ENCODE data around the gene WDR86. TPM values are rescaled to one million over a fixed set of nuclear protein-coding genes. Genes with fewer than 3 reads are reported as not detected.

The WDR86 gene
- polyA plus RNA-seq, 1 donor, result 12.0 TPM

- peaks cover 8% of the 10 kb centered on the region for H3K4me1 ChIP-seq (ENCODE audit: control insufficient read depth, insufficient read depth, low read length)
- no peak overlapping the region for H3K4me3 ChIP-seq (ENCODE audit: low read length)
- peaks cover 4% of the 10 kb centered on the region for H3K27me3 ChIP-seq (ENCODE audit: control insufficient read depth, insufficient read depth, low read length)
- DNase-seq, result no peak
- no peak overlapping the region for H3K27ac ChIP-seq (ENCODE audit: low read length)
- H3K36me3 ChIP-seq (ENCODE audit: control insufficient read depth, insufficient read depth, low read length), result no peaks in the 10 kb centered on the region
- no peaks in the 10 kb centered on the region for H3K9me3 ChIP-seq (ENCODE audit: control insufficient read depth, low read depth, low read length)
- WGBS (ENCODE audit: insufficient coverage, low lambda C conversion rate), result no CpG with 5 or more reads among the region's 23 CpGs
These were observed 42.1 kb upstream of the WDR86 start for GRCh38 chr7:151451626-151452571.

DNA sequence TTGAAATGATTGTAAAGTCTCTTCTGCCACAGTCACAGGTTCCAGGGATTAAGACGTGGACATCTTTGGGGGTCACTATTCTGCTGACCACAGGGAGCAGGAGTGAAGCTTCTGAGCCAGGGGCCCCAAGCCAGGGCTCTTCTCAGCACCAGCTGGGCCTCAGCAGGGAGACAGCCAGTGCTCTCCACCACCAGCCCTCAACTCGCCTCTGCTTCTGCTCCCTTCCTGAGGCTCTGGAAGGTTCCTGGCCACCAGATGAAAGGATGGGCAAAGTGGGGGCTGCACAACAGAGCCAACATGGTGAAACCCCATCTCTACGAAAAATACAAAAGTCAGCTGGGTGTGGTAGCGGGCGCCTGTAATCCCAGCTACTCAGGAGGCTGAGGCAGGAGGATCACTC lies 41.3 kb upstream of the WDR86 start:
- Histone ChIP-seq H3K36me3 (ENCODE audit: control insufficient read depth, insufficient read depth, low read length) (no peaks in the 10 kb centered on the region), H3K27me3 (ENCODE audit: control insufficient read depth, insufficient read depth, low read length) (peaks cover 9% of the 10 kb centered on the region), H3K4me3 (ENCODE audit: low read length) (no peak overlapping the region), H3K27ac (ENCODE audit: low read length) (no peak overlapping the region), H3K9me3 (ENCODE audit: control insufficient read depth, low read depth, low read length) (no peaks in the 10 kb centered on the region), H3K4me1 (ENCODE audit: control insufficient read depth, insufficient read depth, low read length) (peaks cover 1% of the 10 kb centered on the region)
- DNase-seq, result no peak
- WGBS (ENCODE audit: insufficient coverage, low lambda C conversion rate), result 90% methylated on average over 2 of the region's 5 CpGs

- WGBS (ENCODE audit: insufficient coverage, low lambda C conversion rate), result no CpG with 5 or more reads among the region's 9 CpGs
- H3K36me3 ChIP-seq (ENCODE audit: control insufficient read depth, insufficient read depth, low read length), result no peaks in the 10 kb centered on the region
- no peak overlapping the region for H3K4me3 ChIP-seq (ENCODE audit: low read length)
- H3K9me3 ChIP-seq (ENCODE audit: control insufficient read depth, low read depth, low read length), result no peaks in the 10 kb centered on the region
- H3K27me3 ChIP-seq (ENCODE audit: control insufficient read depth, insufficient read depth, low read length), result peaks cover 9% of the 10 kb centered on the region
- no peaks in the 10 kb centered on the region for H3K4me1 ChIP-seq (ENCODE audit: control insufficient read depth, insufficient read depth, low read length)
- DNase-seq, result no peak
- no peak overlapping the region for H3K27ac ChIP-seq (ENCODE audit: low read length)
These were observed 40.2 kb upstream of the WDR86 start for GRCh38 chr7:151449990-151450389.

GRCh38 chr7:151448261-151449252 lies 38.7 kb upstream of the WDR86 start:
- Histone ChIP-seq H3K27me3 (ENCODE audit: control insufficient read depth, insufficient read depth, low read length) (peaks cover 9% of the 10 kb centered on the region), H3K9me3 (ENCODE audit: control insufficient read depth, low read depth, low read length) (no peaks in the 10 kb centered on the region), H3K36me3 (ENCODE audit: control insufficient read depth, insufficient read depth, low read length) (no peaks in the 10 kb centered on the region), H3K27ac (ENCODE audit: low read length) (no peak overlapping the region), H3K4me1 (ENCODE audit: control insufficient read depth, insufficient read depth, low read length) (no peaks in the 10 kb centered on the region), H3K4me3 (ENCODE audit: low read length) (peak overlapping the region; percentile 63)
- peak; percentile 51 to 83 for DNase-seq
- WGBS (ENCODE audit: insufficient coverage, low lambda C conversion rate), result no CpG with 5 or more reads among the region's 61 CpGs

- H3K27ac ChIP-seq (ENCODE audit: low read length), result no peak overlapping the region
These were observed 38.0 kb upstream of the WDR86 start for GRCh38 chr7:151447901-151448260.

DNA sequence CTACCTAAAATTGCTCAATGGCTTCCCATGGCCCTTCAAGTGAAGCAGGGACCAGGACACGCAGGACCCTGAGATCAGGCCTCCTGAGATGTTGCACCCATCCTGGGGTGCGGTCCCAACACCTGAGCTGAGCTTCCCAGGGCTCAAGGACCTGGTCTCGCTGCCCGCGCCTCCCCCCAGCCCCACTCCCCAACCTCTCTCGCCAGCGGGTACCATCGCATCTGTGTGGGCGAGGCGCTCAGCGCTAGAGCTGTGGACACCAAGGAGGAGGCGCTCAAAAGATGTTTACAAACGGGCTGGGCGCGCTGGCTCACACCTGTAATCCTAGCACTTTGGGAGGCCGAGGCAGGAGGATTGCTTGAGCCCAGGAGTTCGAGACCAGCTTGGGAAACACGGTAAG lies 37.5 kb upstream of the WDR86 start:
- no peak for DNase-seq
- Histone ChIP-seq H3K9me3 (ENCODE audit: control insufficient read depth, low read depth, low read length) (no peaks in the 10 kb centered on the region), H3K4me1 (ENCODE audit: control insufficient read depth, insufficient read depth, low read length) (no peaks in the 10 kb centered on the region), H3K27me3 (ENCODE audit: control insufficient read depth, insufficient read depth, low read length) (peaks cover 9% of the 10 kb centered on the region), H3K36me3 (ENCODE audit: control insufficient read depth, insufficient read depth, low read length) (no peaks in the 10 kb centered on the region), H3K4me3 (ENCODE audit: low read length) (no peak overlapping the region), H3K27ac (ENCODE audit: low read length) (no peak overlapping the region)
- no CpG with 5 or more reads among the region's 18 CpGs for WGBS (ENCODE audit: insufficient coverage, low lambda C conversion rate)

More at GRCh38 chr7:151447901-151448260, 38.0 kb upstream of the WDR86 start:
- H3K27me3 ChIP-seq (ENCODE audit: control insufficient read depth, insufficient read depth, low read length), result peaks cover 9% of the 10 kb centered on the region
- no peaks in the 10 kb centered on the region for H3K36me3 ChIP-seq (ENCODE audit: control insufficient read depth, insufficient read depth, low read length)
- WGBS (ENCODE audit: insufficient coverage, low lambda C conversion rate), result no CpG with 5 or more reads among the region's 26 CpGs
- peak overlapping the region; percentile 63 for H3K4me3 ChIP-seq (ENCODE audit: low read length)
- H3K9me3 ChIP-seq (ENCODE audit: control insufficient read depth, low read depth, low read length), result no peaks in the 10 kb centered on the region
- H3K4me1 ChIP-seq (ENCODE audit: control insufficient read depth, insufficient read depth, low read length), result no peaks in the 10 kb centered on the region
- no peak for DNase-seq

DNA sequence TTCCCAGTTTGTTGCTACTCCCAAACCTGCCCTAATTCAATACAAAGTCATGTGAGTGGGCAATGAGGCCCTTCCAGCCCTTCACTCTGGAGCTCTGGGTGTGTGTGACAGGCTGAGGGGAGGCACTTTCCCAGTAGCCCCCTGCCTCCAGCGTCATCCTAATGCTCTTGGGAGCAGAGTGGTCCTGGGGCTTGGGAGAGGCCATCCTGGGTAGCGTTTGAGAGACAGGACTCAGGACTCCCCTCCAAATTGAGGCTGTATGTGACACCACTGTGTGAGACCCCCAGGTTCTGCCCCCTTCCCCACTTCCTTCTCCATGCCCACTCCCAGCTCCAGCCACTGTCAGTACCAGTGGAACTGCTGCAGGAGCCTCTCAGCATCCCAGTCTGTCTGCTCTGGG lies 36.6 kb upstream of the WDR86 start:
- Histone ChIP-seq H3K4me3 (ENCODE audit: low read length) (no peak overlapping the region), H3K9me3 (ENCODE audit: control insufficient read depth, low read depth, low read length) (no peaks in the 10 kb centered on the region)
- no CpG with 5 or more reads among the region's 2 CpGs for WGBS (ENCODE audit: insufficient coverage, low lambda C conversion rate)

DNA sequence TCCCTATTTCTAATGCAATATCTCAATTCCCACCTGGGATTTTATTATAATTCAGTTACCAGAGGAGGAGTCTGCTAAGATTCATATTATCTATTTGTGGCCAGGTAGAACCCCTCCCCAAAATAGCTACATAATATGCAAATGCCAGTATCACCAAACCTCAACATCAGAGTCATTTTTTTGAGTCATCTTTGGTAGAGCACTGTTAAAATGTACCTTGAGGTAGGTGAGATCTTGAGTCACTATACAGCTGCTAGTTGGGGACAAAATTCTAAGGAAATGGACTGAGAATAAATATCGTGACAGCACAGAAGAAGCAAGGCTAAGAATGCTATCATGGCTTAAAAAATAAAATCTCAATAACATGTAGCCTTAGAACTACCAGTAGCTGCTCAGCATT lies 34.8 kb upstream of the WDR86 start:
- DNase-seq, result no peak
- WGBS (ENCODE audit: insufficient coverage, low lambda C conversion rate), result no CpG with 5 or more reads among the region's 1 CpG
- Histone ChIP-seq H3K4me3 (ENCODE audit: low read length) (no peak overlapping the region), H3K9me3 (ENCODE audit: control insufficient read depth, low read depth, low read length) (no peaks in the 10 kb centered on the region), H3K27ac (ENCODE audit: low read length) (no peak overlapping the region), H3K36me3 (ENCODE audit: control insufficient read depth, insufficient read depth, low read length) (no peaks in the 10 kb centered on the region), H3K27me3 (ENCODE audit: control insufficient read depth, insufficient read depth, low read length) (peaks cover 26% of the 10 kb centered on the region), H3K4me1 (ENCODE audit: control insufficient read depth, insufficient read depth, low read length) (peaks cover 2% of the 10 kb centered on the region)

More for the DNA sequence above, 36.6 kb upstream of the WDR86 start:
- DNase-seq, result no peak
- Histone ChIP-seq H3K27me3 (ENCODE audit: control insufficient read depth, insufficient read depth, low read length) (peaks cover 8% of the 10 kb centered on the region), H3K36me3 (ENCODE audit: control insufficient read depth, insufficient read depth, low read length) (no peaks in the 10 kb centered on the region), H3K4me1 (ENCODE audit: control insufficient read depth, insufficient read depth, low read length) (no peaks in the 10 kb centered on the region), H3K27ac (ENCODE audit: low read length) (no peak overlapping the region)

DNA sequence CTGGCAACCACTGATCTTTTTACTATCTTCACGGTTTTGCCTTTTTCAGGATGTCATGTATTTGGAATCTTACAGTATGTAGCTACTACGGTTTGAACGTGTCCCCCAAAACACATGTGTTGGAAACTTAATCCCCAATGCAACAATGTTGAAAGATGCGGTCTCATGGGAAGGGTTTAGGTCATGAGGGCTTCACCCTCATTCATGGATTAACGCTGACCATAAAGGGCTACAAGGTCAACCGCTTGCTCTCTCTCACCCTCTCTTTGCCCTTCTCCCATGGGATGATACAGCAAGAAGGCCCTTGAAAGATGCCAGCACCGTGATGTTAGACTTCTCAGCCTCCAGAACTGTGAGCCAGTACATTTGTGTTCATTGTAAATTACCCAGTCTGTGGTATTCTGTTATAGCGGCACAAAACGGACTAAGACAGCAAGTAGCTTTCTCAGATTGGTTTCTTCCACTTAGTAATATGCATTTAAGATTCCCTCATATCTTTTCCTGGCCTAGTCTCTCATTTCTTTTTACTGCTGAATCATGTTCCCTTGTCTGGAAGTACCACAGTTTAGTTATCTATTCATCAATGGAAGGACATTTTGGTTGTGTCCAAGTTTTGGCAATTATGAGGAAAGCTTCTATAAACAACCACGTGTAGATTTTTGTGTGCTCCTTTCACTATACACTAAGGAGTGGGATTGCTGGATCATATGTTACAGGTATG lies 33.1 kb upstream of the WDR86 start:
- Histone ChIP-seq H3K4me1 (ENCODE audit: control insufficient read depth, insufficient read depth, low read length) (peaks cover 6% of the 10 kb centered on the region), H3K27ac (ENCODE audit: low read length) (no peak overlapping the region), H3K36me3 (ENCODE audit: control insufficient read depth, insufficient read depth, low read length) (no peaks in the 10 kb centered on the region), H3K9me3 (ENCODE audit: control insufficient read depth, low read depth, low read length) (no peaks in the 10 kb centered on the region), H3K27me3 (ENCODE audit: control insufficient read depth, insufficient read depth, low read length) (peaks cover 37% of the 10 kb centered on the region), H3K4me3 (ENCODE audit: low read length) (no peak overlapping the region)
- WGBS (ENCODE audit: insufficient coverage, low lambda C conversion rate), result 100% methylated on average over 2 of the region's 10 CpGs
- no peak for DNase-seq
